Panc1 (cell line): ENCODE data around the gene NCKIPSD. TPM values are rescaled to one million over a fixed set of nuclear protein-coding genes. Genes with fewer than 3 reads are reported as not detected.
"Not testable (repeated sequence)": the region's sequence is repeated elsewhere in the genome, so short reads cannot be mapped to it uniquely, and the experiment has no call there.

Experiments
- ATAC-seq: fragments of 200-7000 bp; cut with Tn5 transposase; 2 replicates; pipeline ENCODE4 v1.9.1; 2020; ENCODE audit warnings: mild to moderate bottlenecking, moderate library complexity
- Bru-seq: library from RNA; stranded (reverse); fragments of 400-500 nt; gene quantifications from one replicate; lab custom pipeline; 2021; lab: Mats Ljungman, UMichigan
- BruChase-seq, 2 experiments: library from RNA; stranded (reverse); fragments of 400-500 nt; gene quantifications; one replicate each; lab custom pipeline; 2021; lab: Mats Ljungman, UMichigan
- BruUV-seq: library from RNA; stranded (reverse); fragments of 400-500 nt; replicated peaks from 2 replicates; lab custom pipeline; 2021; lab: Mats Ljungman, UMichigan
- CTCF ChIA-PET: fragments of 300-600 bp; sonication (Branson Sonifier 250); formaldehyde crosslinking; loops from one replicate; lab custom pipeline; 2022; ENCODE audit warnings: antibody characterized with exemption; lab: Charles Lee
- POLR2A ChIA-PET: fragments of 300-600 bp; sonication (Branson Sonifier 250); formaldehyde crosslinking; loops from one replicate; lab custom pipeline; 2022; ENCODE audit warnings: antibody characterized with exemption; lab: Charles Lee
- DNase-seq: peaks from one replicate; pipeline ENCODE4 v3.0.0-alpha.2; 2010; ENCODE audit warnings: low read depth, low spot score
- H3K27ac ChIP-seq: 2 replicates; pipeline ENCODE4 v1.5.1; 2011; ENCODE audit warnings: mild to moderate bottlenecking, low read length, inconsistent platforms
- H3K27me3 ChIP-seq: fragments of 200-500 bp; sonication (Bioruptor generic); 2 replicates; pipeline ENCODE4 v1.6.0; 2014; ENCODE audit warnings: low read length, inconsistent platforms; ENCODE audit not compliant: control insufficient read depth, insufficient read depth
- H3K36me3 ChIP-seq: fragments of 200-500 bp; sonication (Bioruptor generic); 2 replicates; pipeline ENCODE4 v1.5.1; 2014; ENCODE audit warnings: inconsistent platforms, mild to moderate bottlenecking, low read length, moderate library complexity; ENCODE audit not compliant: control insufficient read depth, insufficient read depth
- H3K4me1 ChIP-seq: 2 replicates; pipeline ENCODE4 v1.5.1; 2011; ENCODE audit warnings: inconsistent platforms, mild to moderate bottlenecking, low read length, moderate library complexity; ENCODE audit not compliant: control insufficient read depth, insufficient read depth
- H3K4me3 ChIP-seq, 2 experiments: 2 replicates each; pipeline ENCODE4 v1.5.1; 2011 to 2012; ENCODE audit warnings: low read depth in 2 of 2, low read length in 2 of 2, mild to moderate bottlenecking in 2 of 2, inconsistent platforms in 1 of 2, moderate library complexity in 1 of 2
- H3K9me3 ChIP-seq: fragments of 200-500 bp; sonication (Bioruptor generic); 2 replicates; pipeline ENCODE4 v1.5.1; 2014; ENCODE audit warnings: low read depth, mild to moderate bottlenecking, inconsistent platforms, low read length, moderate library complexity; ENCODE audit not compliant: control insufficient read depth, insufficient read depth
- POLR2AphosphoS5 ChIP-seq: IDR thresholded peaks from 2 replicates; pipeline ENCODE4 v1.6.1; 2012; ENCODE audit warnings: mild to moderate bottlenecking, low read depth, low read length, moderate library complexity
- SIN3A ChIP-seq: IDR thresholded peaks from 2 replicates; pipeline ENCODE4 v1.6.1; 2012; ENCODE audit warnings: low read depth, mild to moderate bottlenecking, low read length, moderate library complexity, borderline replicate concordance; ENCODE audit not compliant: insufficient read depth
- in situ Hi-C: cut with HindIII; loops from 2 replicates; pipeline ENCODE4 v1.10.0; 2016; ENCODE audit warnings: low sequenced_read_pairs, low pct_unique_long_range_greater_than_20kb
- intact Hi-C: fragments of 100-400 bp; cut with micrococcal nuclease; formaldehyde crosslinking; loops from one replicate; pipeline ENCODE4 v1.10.0; 2022; ENCODE audit not compliant: unreplicated experiment
- long read RNA-seq: library from polyadenylated mRNA; unstranded; transcript quantifications from one replicate; pipeline ENCODE4 v2.0.0, GENCODE V29; 2021; ENCODE audit not compliant: unreplicated experiment
- polyA plus RNA-seq: library from polyadenylated mRNA; unstranded; fragments of >200 nt; gene quantifications from one replicate; pipeline ENCODE4 v1.2.1, GENCODE V29; 2012; ENCODE audit warnings: missing spikeins; ENCODE audit not compliant: insufficient read length
- total RNA-seq: library from RNA; stranded (reverse); gene quantifications from one replicate; pipeline ENCODE4 v1.2.1, GENCODE V29; 2021; ENCODE audit not compliant: unreplicated experiment
- TF ChIP-seq, protein P1 (sequence below), 2 experiments: IDR thresholded peaks; 2 replicates each; pipeline ENCODE4 v1.6.1; 2011 to 2012; ENCODE audit warnings: low read depth in 2 of 2, control low read depth in 1 of 2, low read length in 1 of 2, mild to moderate bottlenecking in 1 of 2, moderate library complexity in 1 of 2; ENCODE audit not compliant: insufficient read depth in 1 of 2
- TF ChIP-seq, protein P2 (sequence below): fragments of 450-650 bp; IDR thresholded peaks from 2 replicates; pipeline ENCODE4 v1.5.1; 2017; ENCODE audit warnings: mild to moderate bottlenecking

Gene NCKIPSD
- 26.8 TPM for total RNA-seq
- 33.1 TPM for polyA plus RNA-seq
- Bru-seq, nascent RNA = percentile 70 among the genes with signal in this experiment
- BruChase-seq, experiment 1, labeled RNA remaining after a 2-hour chase = percentile 84 among the genes with signal in this experiment
- BruChase-seq, experiment 2, labeled RNA remaining after a 6-hour chase = percentile 84 among the genes with signal in this experiment
- long read RNA-seq, transcript NCKIPSD-201 (13 exons, 2,989 nt) = major isoform, 10 of 34 reads
- long read RNA-seq, partial matches to known transcripts = 3 of 34 reads
- long read RNA-seq, other reads (novel, unspliced or antisense) = 18 of 34 reads

DNA sequence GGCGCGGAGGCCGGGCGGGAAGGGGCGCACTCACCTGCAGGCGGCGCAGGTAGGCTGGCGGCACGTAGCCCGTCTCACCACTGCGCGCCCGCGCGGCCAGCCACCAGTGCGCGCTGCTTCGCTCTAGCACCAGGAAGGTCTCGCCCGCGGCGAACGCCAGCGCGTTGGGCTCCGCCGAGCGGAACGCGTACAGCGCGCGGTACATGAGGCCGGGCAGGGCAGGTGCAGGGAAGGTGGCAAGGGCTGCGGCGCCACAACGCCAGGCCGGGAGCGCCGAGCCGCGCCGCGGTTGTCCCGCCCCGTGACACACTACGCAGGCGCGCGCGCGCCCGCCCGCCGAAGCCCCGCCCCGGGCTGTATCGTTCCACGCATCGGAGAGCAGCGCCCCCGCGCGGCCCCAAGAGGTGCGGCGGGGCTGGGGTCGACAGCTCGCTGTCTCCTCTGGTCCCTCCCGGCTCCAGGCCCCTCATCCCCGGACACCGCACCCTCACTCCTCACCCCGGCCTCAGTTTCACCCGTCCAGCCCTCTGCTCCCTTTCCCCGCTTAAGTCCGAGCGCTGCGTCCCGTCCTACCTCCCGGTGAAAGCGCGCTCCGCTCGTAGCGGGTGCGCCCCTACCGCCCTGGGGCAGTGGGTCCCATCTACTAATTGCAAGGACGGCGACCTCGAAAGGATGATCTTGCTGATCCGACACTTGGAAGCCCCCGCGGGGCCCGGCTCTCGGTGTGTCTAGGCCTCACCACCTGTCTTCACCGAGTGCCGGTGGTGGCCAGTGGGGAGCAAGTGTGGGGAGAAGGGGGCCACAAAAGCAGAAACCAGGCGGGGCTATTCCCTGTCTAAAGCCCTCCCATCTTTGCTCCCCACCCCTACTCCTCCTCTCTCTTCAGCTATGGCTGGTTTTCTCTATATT, at the start of gene NCKIPSD:
Gene NCKIPSD (minus strand): TSS at position 313 of the 909 bp plus-strand sequence. CDS start 108 bp downstream, at position 205.
- peak; percentile 74; the same call in 1 of the 2 replicates for TF ChIP-seq SIN3A
- TF ChIP-seq, protein P1, sequence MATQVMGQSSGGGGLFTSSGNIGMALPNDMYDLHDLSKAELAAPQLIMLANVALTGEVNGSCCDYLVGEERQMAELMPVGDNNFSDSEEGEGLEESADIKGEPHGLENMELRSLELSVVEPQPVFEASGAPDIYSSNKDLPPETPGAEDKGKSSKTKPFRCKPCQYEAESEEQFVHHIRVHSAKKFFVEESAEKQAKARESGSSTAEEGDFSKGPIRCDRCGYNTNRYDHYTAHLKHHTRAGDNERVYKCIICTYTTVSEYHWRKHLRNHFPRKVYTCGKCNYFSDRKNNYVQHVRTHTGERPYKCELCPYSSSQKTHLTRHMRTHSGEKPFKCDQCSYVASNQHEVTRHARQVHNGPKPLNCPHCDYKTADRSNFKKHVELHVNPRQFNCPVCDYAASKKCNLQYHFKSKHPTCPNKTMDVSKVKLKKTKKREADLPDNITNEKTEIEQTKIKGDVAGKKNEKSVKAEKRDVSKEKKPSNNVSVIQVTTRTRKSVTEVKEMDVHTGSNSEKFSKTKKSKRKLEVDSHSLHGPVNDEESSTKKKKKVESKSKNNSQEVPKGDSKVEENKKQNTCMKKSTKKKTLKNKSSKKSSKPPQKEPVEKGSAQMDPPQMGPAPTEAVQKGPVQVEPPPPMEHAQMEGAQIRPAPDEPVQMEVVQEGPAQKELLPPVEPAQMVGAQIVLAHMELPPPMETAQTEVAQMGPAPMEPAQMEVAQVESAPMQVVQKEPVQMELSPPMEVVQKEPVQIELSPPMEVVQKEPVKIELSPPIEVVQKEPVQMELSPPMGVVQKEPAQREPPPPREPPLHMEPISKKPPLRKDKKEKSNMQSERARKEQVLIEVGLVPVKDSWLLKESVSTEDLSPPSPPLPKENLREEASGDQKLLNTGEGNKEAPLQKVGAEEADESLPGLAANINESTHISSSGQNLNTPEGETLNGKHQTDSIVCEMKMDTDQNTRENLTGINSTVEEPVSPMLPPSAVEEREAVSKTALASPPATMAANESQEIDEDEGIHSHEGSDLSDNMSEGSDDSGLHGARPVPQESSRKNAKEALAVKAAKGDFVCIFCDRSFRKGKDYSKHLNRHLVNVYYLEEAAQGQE (IDR thresholded peaks at IDR 0.05; ENCODE audit: insufficient read depth in 1 of 2, low read depth in 2 of 2, low read length in 1 of 2) = no peak
- TF ChIP-seq POLR2AphosphoS5 = peak; percentile 76
- TF ChIP-seq, protein P2, sequence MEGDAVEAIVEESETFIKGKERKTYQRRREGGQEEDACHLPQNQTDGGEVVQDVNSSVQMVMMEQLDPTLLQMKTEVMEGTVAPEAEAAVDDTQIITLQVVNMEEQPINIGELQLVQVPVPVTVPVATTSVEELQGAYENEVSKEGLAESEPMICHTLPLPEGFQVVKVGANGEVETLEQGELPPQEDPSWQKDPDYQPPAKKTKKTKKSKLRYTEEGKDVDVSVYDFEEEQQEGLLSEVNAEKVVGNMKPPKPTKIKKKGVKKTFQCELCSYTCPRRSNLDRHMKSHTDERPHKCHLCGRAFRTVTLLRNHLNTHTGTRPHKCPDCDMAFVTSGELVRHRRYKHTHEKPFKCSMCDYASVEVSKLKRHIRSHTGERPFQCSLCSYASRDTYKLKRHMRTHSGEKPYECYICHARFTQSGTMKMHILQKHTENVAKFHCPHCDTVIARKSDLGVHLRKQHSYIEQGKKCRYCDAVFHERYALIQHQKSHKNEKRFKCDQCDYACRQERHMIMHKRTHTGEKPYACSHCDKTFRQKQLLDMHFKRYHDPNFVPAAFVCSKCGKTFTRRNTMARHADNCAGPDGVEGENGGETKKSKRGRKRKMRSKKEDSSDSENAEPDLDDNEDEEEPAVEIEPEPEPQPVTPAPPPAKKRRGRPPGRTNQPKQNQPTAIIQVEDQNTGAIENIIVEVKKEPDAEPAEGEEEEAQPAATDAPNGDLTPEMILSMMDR = peak; percentile 94
- Histone ChIP-seq H3K36me3 (peaks cover 3% of the 10 kb centered on the region), H3K9me3 (no peaks in the 10 kb centered on the region), H3K27me3 (no peaks in the 10 kb centered on the region), H3K27ac (peak within 1 kb of the TSS; percentile 85), H3K4me1 (peaks cover 12% of the 10 kb centered on the region; the same call in 1 of the 2 replicates), H3K4me3 (peak within 1 kb of the TSS; percentile 69 to 81)
- POLR2A ChIA-PET = no interaction called here
- DNase-seq (no peak), ATAC-seq (peak; percentile 90)
- in situ Hi-C loops = no loop called here
- CTCF ChIA-PET = interaction anchor here (0.6 to 0.7 kb wide), 2 partner anchors 54 to 79 kb away, joined by 3 to 14 read pairs; no protein-coding TSS in a partner anchor
- BruUV-seq = no TSS peak
- intact Hi-C loops = no loop called here

DNA sequence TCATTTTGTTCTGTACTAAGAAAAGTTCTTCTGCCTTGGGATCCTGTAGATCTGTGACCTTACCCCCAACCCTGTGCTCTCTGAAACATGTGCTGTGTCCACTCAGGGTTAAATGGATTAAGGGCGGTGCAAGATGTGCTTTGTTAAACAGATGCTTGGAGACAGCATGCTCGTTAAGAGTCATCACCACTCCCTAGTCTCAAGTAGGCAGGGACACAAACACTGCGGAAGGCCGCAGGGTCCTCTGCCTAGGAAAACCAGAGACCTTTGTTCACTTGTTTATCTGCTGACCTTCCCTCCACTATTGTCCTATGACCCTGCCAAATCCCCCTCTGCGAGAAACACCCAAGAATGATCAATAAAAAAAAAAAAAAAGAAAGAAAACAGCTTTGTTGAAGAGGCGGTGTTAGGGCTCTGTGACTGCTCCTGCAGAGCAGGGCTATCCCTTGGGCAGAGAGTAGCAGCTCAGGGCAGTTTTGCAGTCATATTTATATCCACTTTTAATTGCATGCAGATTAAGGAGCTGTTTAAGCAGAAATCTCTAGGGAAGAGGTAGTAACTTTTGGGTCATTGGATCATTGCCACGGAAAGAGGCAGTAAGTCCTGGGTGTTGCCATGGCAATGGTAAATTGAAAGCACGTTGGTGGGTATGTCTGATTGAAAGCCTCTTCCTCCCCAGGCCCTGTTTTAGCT, 49.5 kb upstream of the NCKIPSD start:
- in situ Hi-C loops, BruUV-seq, H3K4me3 ChIP-seq, H3K9me3 ChIP-seq, H3K27me3 ChIP-seq, H3K4me1 ChIP-seq, ATAC-seq, intact Hi-C loops, DNase-seq, H3K36me3 ChIP-seq, H3K27ac ChIP-seq, CTCF ChIA-PET, POLR2A ChIA-PET: not testable (repeated sequence)

DNA sequence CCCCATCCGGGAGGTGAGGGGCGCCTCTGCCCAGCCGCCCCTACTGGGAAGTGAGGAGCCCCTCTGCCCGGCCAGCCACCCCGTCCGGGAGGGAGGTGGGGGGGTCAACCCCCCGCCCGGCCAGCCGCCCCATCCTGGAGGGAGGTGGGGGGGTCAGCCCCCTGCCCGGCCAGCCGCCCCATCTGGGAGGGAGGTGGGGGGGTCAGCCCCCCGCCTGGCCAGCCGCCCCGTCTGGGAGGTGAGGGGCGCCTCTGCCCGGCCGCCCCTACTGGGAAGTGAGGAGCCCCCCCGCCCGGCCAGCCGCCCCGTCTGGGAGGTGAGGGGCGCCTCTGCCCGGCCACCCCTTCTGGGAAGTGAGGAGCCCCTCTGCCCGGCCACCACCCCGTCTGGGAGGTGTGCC, 48.8 kb upstream of the NCKIPSD start:
- CTCF ChIA-PET, POLR2A ChIA-PET, H3K27me3 ChIP-seq, BruUV-seq, H3K36me3 ChIP-seq, in situ Hi-C loops, ATAC-seq, H3K4me1 ChIP-seq, H3K4me3 ChIP-seq, H3K27ac ChIP-seq, DNase-seq, H3K9me3 ChIP-seq, intact Hi-C loops: not testable (repeated sequence)

DNA sequence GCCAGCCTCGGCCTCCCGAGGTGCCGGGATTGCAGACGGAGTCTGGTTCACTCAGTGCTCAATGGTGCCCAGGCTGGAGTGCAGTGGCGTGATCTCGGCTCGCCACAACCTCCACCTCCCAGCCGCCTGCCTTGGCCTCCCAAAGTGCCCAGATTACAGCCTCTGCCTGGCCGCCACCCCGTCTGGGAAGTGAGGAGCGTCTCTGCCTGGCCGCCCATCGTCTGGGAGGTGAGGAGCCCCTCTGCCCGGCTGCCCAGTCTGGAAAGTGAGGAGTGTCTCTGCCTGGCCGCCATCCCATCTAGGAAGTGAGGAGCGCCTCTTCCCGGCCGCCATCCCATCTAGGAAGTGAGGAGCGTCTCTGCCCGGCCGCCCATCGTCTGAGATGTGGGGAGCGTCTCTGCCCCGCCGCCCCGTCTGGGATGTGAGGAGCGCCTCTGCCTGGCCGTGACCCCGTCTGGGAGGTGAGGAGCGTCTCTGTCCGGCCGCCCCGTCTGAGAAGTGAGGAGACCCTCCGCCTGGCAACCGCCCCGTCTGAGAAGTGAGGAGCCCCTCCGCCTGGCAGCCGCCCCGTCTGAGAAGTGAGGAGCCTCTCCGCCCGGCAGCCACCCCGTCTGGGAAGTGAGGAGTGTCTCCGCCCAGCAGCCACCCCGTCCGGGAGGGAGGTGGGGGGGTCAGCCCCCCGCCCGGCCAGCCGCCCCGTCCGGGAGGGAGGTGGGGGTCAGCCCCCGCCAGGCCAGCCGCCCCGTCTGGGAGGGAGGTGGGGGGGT, 48.2 kb upstream of the NCKIPSD start:
- ATAC-seq, H3K27ac ChIP-seq, POLR2A ChIA-PET, intact Hi-C loops, BruUV-seq, H3K36me3 ChIP-seq, H3K27me3 ChIP-seq, H3K4me1 ChIP-seq, in situ Hi-C loops, CTCF ChIA-PET, H3K4me3 ChIP-seq, H3K9me3 ChIP-seq, DNase-seq: not testable (repeated sequence)
